ENCODE measurements around the gene NFIA. TPM values are rescaled to one million over a fixed set of nuclear protein-coding genes. Genes with fewer than 3 reads are reported as not detected.
A peak's percentile ranks its signal among the peaks of the same experiment; 100 is the strongest.

The NFIA gene
- total and polyA plus RNA-seq, 12 donors, result 15.6 to 109 (median 66.3) TPM

DNA sequence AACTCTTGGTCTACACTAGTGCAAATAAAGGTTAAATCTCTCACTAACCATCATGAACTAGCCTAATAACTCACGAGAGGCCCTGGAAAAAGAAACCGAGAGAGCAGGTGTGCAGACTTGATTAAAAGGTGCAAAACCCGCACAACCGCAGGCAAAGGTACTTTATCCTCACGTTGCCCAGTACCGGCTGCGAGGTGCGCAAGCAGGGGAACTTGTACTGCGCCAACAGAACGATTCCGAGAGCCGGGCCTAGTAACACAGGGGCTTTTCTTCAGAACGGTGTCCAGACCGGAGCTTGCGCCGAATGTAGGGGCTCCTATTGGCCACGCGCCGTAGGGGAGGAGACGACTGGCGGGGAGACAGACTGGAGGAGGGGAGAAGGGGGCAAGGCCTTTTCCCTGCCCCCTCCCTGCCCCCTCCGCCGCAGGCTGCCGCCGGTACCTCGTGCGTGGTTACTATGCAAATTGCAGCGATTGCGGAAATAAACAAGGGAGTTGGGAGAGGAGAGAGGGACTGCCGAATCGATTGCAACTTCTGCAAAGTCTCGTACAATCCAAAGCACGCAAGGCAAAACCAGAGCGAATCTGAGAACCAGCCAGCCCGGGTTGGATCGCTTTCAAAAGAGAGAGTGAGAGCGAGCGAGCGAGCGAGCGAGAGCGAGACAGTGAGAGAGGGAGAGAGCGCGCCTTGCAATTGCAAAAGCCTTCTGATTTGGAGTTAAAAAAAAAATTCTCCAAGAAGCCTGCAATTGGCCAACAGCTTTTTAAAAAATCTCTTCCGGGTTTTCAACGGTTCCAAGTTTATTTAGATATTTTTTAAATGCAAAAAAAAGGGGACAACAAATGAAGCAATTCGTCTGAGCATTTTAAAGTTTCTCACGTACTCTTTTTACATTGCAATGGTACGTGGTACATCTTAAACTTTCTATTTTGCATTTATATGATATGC lies 5.4 kb upstream of the NFIA start:
- intact Hi-C loops (cut with DNase I), result no loop called here
- no peaks in the 10 kb centered on the region for H3K9me3 ChIP-seq (replicated peaks in 1 of 3)
- peak overlapping the region; percentile 73 to 98 (median 94) for H3K27ac ChIP-seq
- peak overlapping the region in 3 of 4 donors; percentile 42 to 67 (median 59) for H3K4me3 ChIP-seq
- H3K4me1 ChIP-seq (replicated peaks in 1 of 2), result peaks cover 42 to 49% of the 10 kb centered on the region in 2 donors
- no peaks in the 10 kb centered on the region for H3K36me3 ChIP-seq (replicated peaks in 1 of 2)
- H3K27me3 ChIP-seq, result no peaks in the 10 kb centered on the region
- 0 to 1% (median 1%) methylated on average over 36 to 49 of the region's 49 CpGs for WGBS, 4 donors
- TF ChIP-seq POLR2A (IDR thresholded peaks at IDR 0.05), result peak; percentile 52 to 88
- peak in 1 of 6 experiments; percentile 12 for TF ChIP-seq CTCF (IDR thresholded peaks at IDR 0.05)
- peak; percentile 89 to 96 (median 94) for DNase-seq

DNA sequence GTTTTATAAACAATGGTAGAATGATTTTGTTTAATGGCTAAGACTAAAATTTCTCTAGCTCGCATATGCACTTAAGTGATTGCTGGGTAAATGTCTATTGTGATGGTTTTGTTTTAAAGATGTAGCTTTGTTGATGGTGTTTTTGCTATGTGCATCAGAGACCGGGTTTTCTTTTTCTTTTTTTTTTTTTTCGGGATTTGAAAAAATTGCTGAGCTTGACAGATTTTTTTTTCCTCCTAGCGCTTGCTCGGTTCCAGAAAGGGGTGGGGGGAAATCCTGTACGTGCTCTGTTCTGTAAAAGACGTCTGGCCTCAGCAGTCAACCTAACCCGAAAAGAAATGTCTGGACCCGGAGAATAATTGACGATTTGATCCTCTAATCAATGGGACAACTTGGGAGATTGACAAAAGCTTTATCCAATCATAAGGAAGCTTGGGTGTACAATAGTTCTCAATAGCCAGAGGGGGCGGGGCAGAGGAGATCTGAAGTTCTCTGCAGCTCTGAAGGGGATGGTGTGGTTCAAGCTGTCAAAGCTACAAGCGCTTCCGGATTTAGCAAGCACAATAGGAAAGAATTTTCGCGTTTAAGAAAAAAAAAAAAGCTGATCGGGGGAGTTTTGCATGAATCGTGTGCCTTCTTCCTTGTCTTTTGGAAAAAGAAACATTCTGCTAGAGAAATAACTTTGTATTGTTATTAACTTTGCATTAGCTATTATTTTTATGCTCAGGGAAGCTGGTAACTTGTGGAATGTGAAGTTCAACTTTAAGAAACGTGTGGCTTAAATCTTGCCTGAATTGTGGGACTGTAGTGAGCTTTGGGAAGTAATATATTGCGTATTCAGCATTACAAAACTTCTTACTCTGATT lies 4.5 kb upstream of the NFIA start:
- no peaks in the 10 kb centered on the region for H3K36me3 ChIP-seq (replicated peaks in 1 of 2)
- intact Hi-C loops (cut with DNase I), result no loop called here
- no peak for TF ChIP-seq CTCF (IDR thresholded peaks at IDR 0.05)
- peak in 1 of 2 donors; percentile 80 for TF ChIP-seq POLR2A (IDR thresholded peaks at IDR 0.05)
- peak overlapping the region; percentile 73 to 98 (median 94) for H3K27ac ChIP-seq
- H3K27me3 ChIP-seq, result no peaks in the 10 kb centered on the region
- WGBS, 4 donors, result 1 to 2% (median 1%) methylated on average over 19 of the region's 19 CpGs
- DNase-seq, result peak; percentile 92 to 98 (median 97)
- no peaks in the 10 kb centered on the region for H3K9me3 ChIP-seq (replicated peaks in 1 of 3)
- H3K4me3 ChIP-seq, result peak overlapping the region in 3 of 4 donors; percentile 42 to 67 (median 59)
- H3K4me1 ChIP-seq (replicated peaks in 1 of 2), result peaks cover 42 to 49% of the 10 kb centered on the region in 2 donors

- Histone ChIP-seq H3K27ac (peak overlapping the region; percentile 73 to 98 (median 94)), H3K9me3 (replicated peaks in 1 of 3) (no peaks in the 10 kb centered on the region), H3K4me3 (peak overlapping the region in 1 of 4 donors; percentile 67), H3K27me3 (no peaks in the 10 kb centered on the region), H3K36me3 (replicated peaks in 1 of 2) (no peaks in the 10 kb centered on the region), H3K4me1 (replicated peaks in 1 of 2) (peaks cover 42 to 49% of the 10 kb centered on the region in 2 donors)
- intact Hi-C loops (cut with DNase I), result no loop called here
- 35 to 37% (median 36%) methylated on average over 7 of the region's 7 CpGs for WGBS, 4 donors
- DNase-seq, result peak in 2 of 7 donors; percentile 15 to 29
- TF ChIP-seq POLR2A (IDR thresholded peaks at IDR 0.05), result no peak
- TF ChIP-seq CTCF (IDR thresholded peaks at IDR 0.05), result no peak
Measured at GRCh38 chr1:61078618-61079295, 3.6 kb upstream of the NFIA start.
